ENCODE data around the gene SERPINB3. TPM values are rescaled to one million over a fixed set of nuclear protein-coding genes. Genes with fewer than 3 reads are reported as not detected.
"Not testable (repeated sequence)": the region's sequence is repeated elsewhere in the genome, so short reads cannot be mapped to it uniquely, and the experiment has no call there.

SERPINB3 gene
- total RNA-seq, result not detected
- long read RNA-seq, result 0 reads

DNA sequence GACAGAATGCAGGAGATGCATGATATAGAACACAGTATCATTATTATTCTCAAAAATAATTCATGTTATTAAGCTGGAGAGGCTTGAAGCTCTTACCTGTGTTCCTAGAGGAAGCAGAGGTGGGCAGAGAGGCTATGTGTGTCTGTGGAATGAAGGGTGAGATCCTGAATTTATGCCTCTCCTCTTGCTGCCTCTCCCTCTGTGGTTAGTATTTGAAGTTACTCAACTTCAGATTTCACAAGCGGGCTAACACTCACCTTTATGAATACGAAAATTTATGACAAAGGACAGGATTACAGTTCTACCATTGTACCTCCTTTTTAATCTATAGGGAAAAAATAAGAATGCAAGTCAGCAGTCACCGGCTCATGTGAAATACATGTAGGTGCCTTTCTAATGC, at the start of gene SERPINB3:
Gene SERPINB3, minus strand, starts transcription at position 144 of the 400 bp plus-strand sequence. CDS start 677 bp downstream, outside the sequence.
- DNase-seq (ENCODE audit: missing footprints); ATAC-seq: not testable (repeated sequence)

GRCh38 chr18:63708650-63709049, 47.0 kb upstream of the SERPINB3 start:
- ATAC-seq, result no peak
- intact Hi-C loops (cut with DNase I), result no loop called here
- DNase-seq (ENCODE audit: missing footprints), result no peak

More for the DNA sequence above, at the start of gene SERPINB3:
- intact Hi-C loops (cut with DNase I), result not testable (repeated sequence)

- DNase-seq (ENCODE audit: missing footprints) (no peak), ATAC-seq (no peak)
- intact Hi-C loops (cut with DNase I), result no loop called here
Measured at GRCh38 chr18:63707816-63708215, 46.1 kb upstream of the SERPINB3 start.

GRCh38 chr18:63705401-63705800, 43.7 kb upstream of the SERPINB3 start:
- intact Hi-C loops (cut with DNase I), result no loop called here
- no peak for ATAC-seq

GRCh38 chr18:63702660-63703059, 41.0 kb upstream of the SERPINB3 start, which contains the start of gene SERPINB11:
Gene SERPINB11, plus strand, starts transcription at chr18:63702960. Its CDS starts 7,234 bp downstream, at chr18:63710194.
- no peak for ATAC-seq
- DNase-seq (ENCODE audit: missing footprints), result no peak
- intact Hi-C loops (cut with DNase I), result no loop called here

More at GRCh38 chr18:63705401-63705800, 43.7 kb upstream of the SERPINB3 start:
- no peak for DNase-seq (ENCODE audit: missing footprints)

GRCh38 chr18:63701952-63702351, 40.3 kb upstream of the SERPINB3 start:
- intact Hi-C loops (cut with DNase I), result no loop called here
- DNase-seq (ENCODE audit: missing footprints) (no peak), ATAC-seq (no peak)

- ATAC-seq, result no peak
- intact Hi-C loops (cut with DNase I), result no loop called here
- DNase-seq (ENCODE audit: missing footprints), result no peak
Measured at GRCh38 chr18:63700501-63700900, 38.8 kb upstream of the SERPINB3 start.

- ATAC-seq, result no peak
- intact Hi-C loops (cut with DNase I), result no loop called here
- no peak for DNase-seq (ENCODE audit: missing footprints)
Measured at GRCh38 chr18:63697097-63697660, 35.5 kb upstream of the SERPINB3 start.

DNA sequence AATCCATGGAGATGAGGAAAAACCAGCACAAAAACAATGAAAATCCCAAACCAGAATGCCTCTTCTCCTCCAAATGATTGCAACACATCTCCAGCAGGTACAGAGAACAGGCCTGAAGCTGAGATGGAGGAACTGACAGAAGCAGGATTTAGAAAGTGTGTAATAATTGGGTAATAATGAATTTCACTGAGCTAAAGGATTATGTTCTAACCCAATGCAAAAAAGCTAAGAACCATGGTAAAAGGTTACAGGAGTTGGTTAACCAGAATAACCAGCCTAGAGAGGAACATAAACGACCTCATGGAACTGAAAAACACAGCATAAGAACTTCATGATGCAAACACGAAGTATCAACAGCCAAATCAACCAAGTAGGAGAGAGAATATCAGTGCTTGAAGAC, 27.4 kb upstream of the SERPINB3 start:
- no peak for DNase-seq (ENCODE audit: missing footprints)
- intact Hi-C loops (cut with DNase I), result no loop called here
- ATAC-seq, result no peak

GRCh38 chr18:63686871-63687270, 25.2 kb upstream of the SERPINB3 start:
- DNase-seq (ENCODE audit: missing footprints) (no peak), ATAC-seq (no peak)
- intact Hi-C loops (cut with DNase I), result no loop called here

DNA sequence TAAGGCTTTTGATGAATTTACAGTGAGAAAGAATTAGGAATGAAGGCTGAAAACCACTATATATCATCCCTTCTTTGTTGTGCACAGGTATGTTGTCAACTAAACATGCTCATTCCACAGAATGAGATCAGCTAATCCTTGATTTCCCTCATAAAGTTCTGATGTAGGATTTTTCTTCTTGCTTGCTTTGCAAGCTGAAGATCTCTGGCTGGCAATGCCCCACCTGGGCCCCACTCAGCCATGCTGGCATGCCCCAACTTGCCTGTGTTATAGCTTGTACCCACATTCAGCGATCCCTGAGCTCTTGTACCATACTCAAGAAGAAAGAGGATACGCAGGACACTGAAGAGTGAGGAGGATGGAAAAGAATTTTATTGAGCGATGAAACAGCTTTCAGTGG, 23.0 kb upstream of the SERPINB3 start:
- no peak for ATAC-seq
- no peak for DNase-seq (ENCODE audit: missing footprints)
- intact Hi-C loops (cut with DNase I), result no loop called here

DNA sequence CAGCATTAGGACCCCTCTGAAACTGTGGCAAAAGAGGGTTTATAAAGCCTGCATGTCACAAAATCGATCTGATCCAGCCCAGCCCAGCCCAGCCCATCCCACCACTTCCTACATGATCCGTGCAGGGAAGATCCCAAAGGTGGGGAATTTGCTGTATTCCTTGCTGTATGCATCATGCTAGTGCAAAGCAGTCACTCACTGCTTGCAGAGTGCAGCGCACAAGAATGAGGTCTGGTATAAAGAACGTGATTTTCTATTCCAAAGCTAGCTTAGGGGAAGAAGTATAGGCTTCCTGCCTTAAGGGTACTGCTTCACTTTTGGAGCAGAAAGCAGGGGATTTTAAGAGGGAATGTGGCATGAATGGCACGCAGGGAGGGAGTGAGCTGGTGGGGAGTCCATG, 22.2 kb upstream of the SERPINB3 start:
- intact Hi-C loops (cut with DNase I), result no loop called here
- ATAC-seq (no peak), DNase-seq (ENCODE audit: missing footprints) (no peak)

- intact Hi-C loops (cut with DNase I), result no loop called here
- no peak for ATAC-seq
- no peak for DNase-seq (ENCODE audit: missing footprints)
Measured at GRCh38 chr18:63683152-63683551, 21.5 kb upstream of the SERPINB3 start.

GRCh38 chr18:63681449-63682340, 20.0 kb upstream of the SERPINB3 start:
- intact Hi-C loops (cut with DNase I), result no loop called here

GRCh38 chr18:63679820-63680606, 18.3 kb upstream of the SERPINB3 start:
- ATAC-seq, result no peak
- no peak for DNase-seq (ENCODE audit: missing footprints)
- intact Hi-C loops (cut with DNase I), result no loop called here

More at GRCh38 chr18:63681449-63682340, 20.0 kb upstream of the SERPINB3 start:
- DNase-seq (ENCODE audit: missing footprints) (no peak), ATAC-seq (no peak)

DNA sequence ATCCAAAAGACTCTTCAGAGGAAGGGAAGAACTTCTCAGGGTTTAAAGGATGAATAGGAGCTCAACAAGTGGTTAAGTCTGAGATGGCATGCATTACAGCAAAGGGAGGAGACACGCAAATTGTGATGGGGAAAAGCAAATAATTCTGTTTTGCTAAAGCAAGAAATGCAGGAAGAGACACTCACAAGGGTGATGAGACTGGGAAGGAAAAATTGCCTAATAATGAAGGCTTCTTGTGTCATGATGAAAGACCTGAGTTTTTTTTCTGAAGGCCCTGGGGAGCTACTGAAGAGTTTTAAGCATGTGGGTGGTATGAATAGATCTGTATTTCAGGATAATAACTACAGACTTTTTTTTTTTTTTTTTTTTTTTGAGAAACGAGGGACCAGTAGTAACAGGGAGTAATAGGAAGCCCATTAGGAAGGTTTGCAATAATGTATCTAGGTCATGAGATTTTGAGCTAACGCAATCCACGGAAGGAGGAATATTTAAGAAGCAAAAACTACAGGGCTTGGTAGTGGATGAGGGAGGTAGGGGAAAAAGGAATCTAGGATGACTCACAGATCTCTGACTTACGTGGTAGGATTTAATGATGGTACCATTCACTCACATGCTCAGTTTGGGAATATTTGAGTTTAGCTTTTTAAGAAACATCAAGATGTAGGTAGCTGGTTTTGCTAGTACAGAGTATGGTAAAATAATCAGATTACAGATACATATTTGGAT, 16.0 kb upstream of the SERPINB3 start:
- ATAC-seq, result no peak
- DNase-seq (ENCODE audit: missing footprints), result no peak
- intact Hi-C loops (cut with DNase I), result no loop called here

GRCh38 chr18:63676526-63677323, 15.0 kb upstream of the SERPINB3 start:
- intact Hi-C loops (cut with DNase I), result no loop called here
- ATAC-seq, result no peak
- DNase-seq (ENCODE audit: missing footprints), result no peak

DNA sequence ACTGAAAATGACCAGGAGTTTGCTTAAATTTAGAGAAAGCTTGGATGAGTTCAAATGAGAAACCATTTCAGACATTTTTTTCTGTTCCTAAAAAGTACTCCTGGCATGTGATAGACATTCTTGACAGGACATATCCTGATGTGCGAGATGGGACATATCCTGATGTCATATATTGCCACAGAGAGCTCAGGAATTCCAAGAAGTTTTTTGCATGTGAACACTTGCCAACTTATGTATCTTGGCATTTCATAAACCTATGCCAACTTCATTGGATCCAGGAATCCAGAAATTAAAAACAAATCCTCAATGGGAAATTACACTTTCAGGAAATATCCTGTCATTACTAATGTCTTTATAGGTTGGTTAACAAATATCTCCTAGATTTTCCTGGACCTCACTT, 2.9 kb upstream of the SERPINB3 start:
- ATAC-seq (no peak), DNase-seq (ENCODE audit: missing footprints) (no peak)
- intact Hi-C loops (cut with DNase I), result no loop called here
